HuH-7.5 (cell line): ENCODE data around the gene GLP1R.

Source experiments
- DNase-seq: peaks from one replicate; pipeline ENCODE4 v3.0.0; 2011; ENCODE audit warnings: low spot score

Gene GLP1R

GRCh38 chr6:39086294-39086693 is 37.7 kb downstream of the GLP1R start:
- no peak for DNase-seq

GRCh38 chr6:39086711-39087110 is 38.1 kb downstream of the GLP1R start:
- no peak for DNase-seq

- no peak for DNase-seq
Measured at GRCh38 chr6:39087197-39087596, 38.6 kb downstream of the GLP1R start.

GRCh38 chr6:39088331-39088730 is 39.8 kb downstream of the GLP1R start:
- DNase-seq, result peak; percentile 73

GRCh38 chr6:39090036-39090435 is 41.5 kb downstream of the GLP1R start:
- no peak for DNase-seq

- DNase-seq, result no peak
Measured at GRCh38 chr6:39091220-39091619, 42.6 kb downstream of the GLP1R start.

- DNase-seq, result no peak
Measured at GRCh38 chr6:39092124-39092523, 43.5 kb downstream of the GLP1R start.

GRCh38 chr6:39093149-39093708 is 44.6 kb downstream of the GLP1R start:
- no peak for DNase-seq

GRCh38 chr6:39095578-39095977 is 47.0 kb downstream of the GLP1R start:
- no peak for DNase-seq

- no peak for DNase-seq
Measured at GRCh38 chr6:39100358-39100757, 51.8 kb downstream of the GLP1R start.

GRCh38 chr6:39102071-39102820 is 53.7 kb downstream of the GLP1R start:
- DNase-seq, result no peak

- DNase-seq, result no peak
Measured at GRCh38 chr6:39102821-39103136, 54.2 kb downstream of the GLP1R start.

GRCh38 chr6:39104528-39104927 is 55.9 kb downstream of the GLP1R start:
- no peak for DNase-seq

- DNase-seq, result no peak
Measured at GRCh38 chr6:39107034-39107433, 58.5 kb downstream of the GLP1R start.

GRCh38 chr6:39107641-39108040 is 59.1 kb downstream of the GLP1R start:
- no peak for DNase-seq

- no peak for DNase-seq
Measured at GRCh38 chr6:39108041-39108839, 59.7 kb downstream of the GLP1R start.

- DNase-seq, result no peak
Measured at GRCh38 chr6:39111280-39111679, 62.7 kb downstream of the GLP1R start.

GRCh38 chr6:39113788-39114187 is 65.2 kb downstream of the GLP1R start:
- no peak for DNase-seq

- no peak for DNase-seq
Measured at GRCh38 chr6:39114388-39114703, 65.8 kb downstream of the GLP1R start.

GRCh38 chr6:39114704-39115599 is 66.4 kb downstream of the GLP1R start, which contains the start of gene SAYSD1:
Gene SAYSD1, minus strand, starts transcription at chr6:39115186. Its CDS starts 97 bp downstream, at chr6:39115089.
- DNase-seq, result peak; percentile 61

- no peak for DNase-seq
Measured at GRCh38 chr6:39118921-39119320, 70.3 kb downstream of the GLP1R start.

GRCh38 chr6:39124114-39124513 is 75.5 kb downstream of the GLP1R start:
- DNase-seq, result no peak
